GM13977 (cell line): Measurements from ENCODE around the gene MAGI2.

Source experiments
- DNase-seq: peaks from one replicate; pipeline ENCODE4 v3.0.0; 2012; ENCODE audit warnings: low spot score
- in situ Hi-C: fragments of 300-500 bp; cut with MboI; formaldehyde crosslinking; loops from one replicate; pipeline ENCODE4 v1.12.0; 2022; ENCODE audit warnings: low sequenced_read_pairs, low pct_unique_long_range_greater_than_20kb, mixed read lengths, inconsistent platforms; ENCODE audit not compliant: unreplicated experiment
- TF ChIP-seq, protein P1 (sequence below): IDR thresholded peaks from 2 replicates; pipeline ENCODE4 v1.5.1; 2012; ENCODE audit warnings: mild to moderate bottlenecking, control low read depth; ENCODE audit not compliant: insufficient read depth; ENCODE audit errors: extremely low read depth, missing control alignments

Gene MAGI2

DNA sequence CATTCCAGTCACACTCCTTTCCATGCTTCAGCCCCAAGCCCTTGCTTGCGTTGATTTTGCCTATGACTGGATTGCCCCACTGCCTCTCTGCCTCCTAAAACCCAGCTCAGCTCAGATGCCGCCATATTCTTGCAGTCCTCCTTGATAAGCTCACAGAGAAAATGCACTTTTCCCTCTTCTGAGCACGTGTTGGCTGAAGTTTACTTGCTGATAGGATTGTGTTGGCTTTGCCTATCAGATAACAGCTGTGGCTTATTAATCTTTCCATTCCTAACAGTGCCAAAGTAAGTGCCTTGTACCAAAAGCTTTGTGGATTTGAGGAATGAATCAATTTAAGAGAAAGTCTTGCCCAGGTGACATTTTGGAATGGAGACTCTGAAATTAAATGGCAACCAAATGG lies 1405.7 kb downstream of the MAGI2 start:
- TF ChIP-seq, protein P1, sequence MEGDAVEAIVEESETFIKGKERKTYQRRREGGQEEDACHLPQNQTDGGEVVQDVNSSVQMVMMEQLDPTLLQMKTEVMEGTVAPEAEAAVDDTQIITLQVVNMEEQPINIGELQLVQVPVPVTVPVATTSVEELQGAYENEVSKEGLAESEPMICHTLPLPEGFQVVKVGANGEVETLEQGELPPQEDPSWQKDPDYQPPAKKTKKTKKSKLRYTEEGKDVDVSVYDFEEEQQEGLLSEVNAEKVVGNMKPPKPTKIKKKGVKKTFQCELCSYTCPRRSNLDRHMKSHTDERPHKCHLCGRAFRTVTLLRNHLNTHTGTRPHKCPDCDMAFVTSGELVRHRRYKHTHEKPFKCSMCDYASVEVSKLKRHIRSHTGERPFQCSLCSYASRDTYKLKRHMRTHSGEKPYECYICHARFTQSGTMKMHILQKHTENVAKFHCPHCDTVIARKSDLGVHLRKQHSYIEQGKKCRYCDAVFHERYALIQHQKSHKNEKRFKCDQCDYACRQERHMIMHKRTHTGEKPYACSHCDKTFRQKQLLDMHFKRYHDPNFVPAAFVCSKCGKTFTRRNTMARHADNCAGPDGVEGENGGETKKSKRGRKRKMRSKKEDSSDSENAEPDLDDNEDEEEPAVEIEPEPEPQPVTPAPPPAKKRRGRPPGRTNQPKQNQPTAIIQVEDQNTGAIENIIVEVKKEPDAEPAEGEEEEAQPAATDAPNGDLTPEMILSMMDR: no peak
- in situ Hi-C loops: loop anchor here (25.0 kb wide), 1 partner anchor 385 kb away; no protein-coding TSS in a partner anchor

DNA sequence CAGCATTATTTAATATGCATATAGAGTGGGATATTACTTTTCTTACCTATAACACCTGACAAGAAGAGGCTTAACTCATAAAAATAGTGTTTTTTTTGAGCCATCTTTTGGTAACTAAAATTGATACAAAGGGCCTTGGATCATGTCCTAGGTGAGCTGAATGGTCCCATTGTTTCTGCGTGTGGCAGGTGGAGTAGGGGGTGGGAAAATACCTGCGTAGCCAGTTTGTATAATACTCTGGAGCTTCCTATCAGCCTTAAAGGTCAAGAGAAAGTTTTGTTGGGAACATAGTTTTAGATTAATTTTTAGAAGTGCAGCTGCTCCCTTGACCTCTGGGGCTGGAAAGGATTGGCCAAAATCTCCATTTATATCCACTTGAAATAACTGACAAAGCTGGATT lies 1410.3 kb downstream of the MAGI2 start:
- no peak for DNase-seq
- TF ChIP-seq, protein P1: no peak
- in situ Hi-C loops: loop anchor here (25.0 kb wide), 1 partner anchor 381 kb away; no protein-coding TSS in a partner anchor

More for the DNA sequence above, 1405.7 kb downstream of the MAGI2 start:
- no peak for DNase-seq

DNA sequence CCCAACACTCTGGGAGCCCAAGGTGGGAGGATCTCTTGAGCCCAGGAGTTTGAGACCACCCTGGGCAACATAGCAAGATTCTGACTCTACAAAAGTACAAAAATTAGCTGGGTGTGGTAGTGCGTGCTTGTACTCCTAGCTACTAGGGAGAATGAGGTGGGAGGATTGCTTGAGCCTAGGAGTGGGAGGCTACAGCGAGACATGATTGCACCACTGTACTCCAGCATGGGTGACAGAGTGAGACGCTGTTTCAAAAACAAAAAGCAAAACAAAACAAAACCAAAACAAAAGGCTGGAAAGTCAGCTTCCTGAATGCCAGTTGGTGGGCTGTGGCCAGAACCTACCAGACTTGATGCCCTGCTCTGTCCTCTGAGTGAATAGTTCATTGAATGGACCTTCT lies 1412.0 kb downstream of the MAGI2 start:
- in situ Hi-C loops: loop anchor here (25.0 kb wide), 1 partner anchor 379 kb away; no protein-coding TSS in a partner anchor
- TF ChIP-seq, protein P1: no peak
- DNase-seq: no peak

DNA sequence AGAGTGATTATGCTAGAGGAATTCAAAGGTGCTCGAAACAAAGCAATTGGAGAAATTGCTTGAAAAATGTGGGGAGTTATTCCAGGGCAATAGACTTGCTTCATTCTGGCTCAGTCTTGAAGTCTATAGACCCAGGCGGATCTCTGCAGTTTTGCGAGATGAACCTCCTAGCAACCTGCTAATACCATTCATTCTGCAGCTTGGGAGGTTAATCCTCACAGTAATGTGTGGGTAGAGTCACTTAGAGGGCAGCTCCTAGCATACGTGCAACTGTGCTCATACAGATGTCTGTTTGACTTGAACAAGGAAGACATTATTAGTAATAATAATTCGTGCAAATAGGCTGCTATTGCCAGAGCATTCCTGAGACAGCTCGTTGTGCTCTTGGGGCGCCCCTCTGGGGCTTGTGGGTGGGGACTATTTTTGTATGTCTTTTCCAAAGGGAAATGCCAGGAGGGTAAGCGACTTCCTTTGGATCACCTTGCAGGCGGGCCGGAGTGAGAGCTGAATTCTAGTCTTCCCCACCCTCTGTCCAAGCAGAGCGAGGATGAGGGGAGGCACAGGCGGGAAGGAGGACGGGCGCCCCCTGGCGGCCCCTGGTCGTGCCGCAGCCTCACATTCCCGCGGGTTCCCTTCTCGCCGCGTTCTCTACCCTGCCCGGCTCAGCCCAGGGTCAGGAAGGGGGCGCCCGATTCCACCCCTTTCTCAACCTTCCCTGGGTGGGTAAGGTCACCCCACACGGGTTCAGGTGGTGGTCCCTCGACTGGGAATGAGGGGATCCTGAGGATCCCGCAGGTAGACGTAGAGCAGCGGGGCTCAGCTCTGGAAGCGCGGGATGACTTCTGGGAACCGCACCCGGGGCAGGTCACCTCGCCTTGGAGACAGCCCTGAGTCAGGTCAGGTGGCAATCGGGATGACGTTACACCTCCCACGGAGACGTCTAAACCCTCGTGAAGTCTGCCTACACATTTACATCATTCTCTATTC lies 1413.4 kb downstream of the MAGI2 start:
- in situ Hi-C loops: loop anchor here (25.0 kb wide), 1 partner anchor 378 kb away; no protein-coding TSS in a partner anchor
- TF ChIP-seq, protein P1: peak; percentile 92
- DNase-seq: peak; percentile 72

DNA sequence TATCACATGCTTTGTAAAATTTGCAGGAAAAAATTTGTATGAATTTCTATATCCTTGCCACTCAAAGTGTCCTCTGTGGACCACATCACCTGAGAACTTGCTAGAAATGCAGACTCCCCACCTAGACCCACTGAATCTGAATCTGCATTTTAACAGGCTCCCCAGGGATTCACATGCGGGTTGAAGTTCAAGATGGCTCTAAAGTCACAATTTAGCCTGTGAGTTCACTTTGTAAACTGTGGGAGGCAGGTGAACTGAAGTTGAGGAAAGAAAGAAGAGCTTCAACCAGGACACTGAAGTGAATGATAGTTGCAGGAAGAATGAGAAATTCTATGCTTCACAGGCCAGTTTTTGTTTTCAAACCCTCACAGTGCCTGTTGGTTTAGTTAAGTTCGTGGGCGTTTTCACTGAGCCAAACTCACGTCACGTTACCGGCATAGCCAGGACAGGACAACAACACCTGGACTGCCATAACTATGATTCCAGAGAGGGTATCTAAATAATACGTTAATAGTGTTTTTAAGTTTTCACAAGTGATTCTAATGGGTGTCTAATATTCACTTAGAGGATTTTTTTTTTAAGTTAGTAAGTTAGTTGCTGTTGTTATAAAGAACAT lies 1414.9 kb downstream of the MAGI2 start:
- in situ Hi-C loops: loop anchor here (25.0 kb wide), 1 partner anchor 376 kb away; no protein-coding TSS in a partner anchor
- TF ChIP-seq, protein P1: no peak
- no peak for DNase-seq

DNA sequence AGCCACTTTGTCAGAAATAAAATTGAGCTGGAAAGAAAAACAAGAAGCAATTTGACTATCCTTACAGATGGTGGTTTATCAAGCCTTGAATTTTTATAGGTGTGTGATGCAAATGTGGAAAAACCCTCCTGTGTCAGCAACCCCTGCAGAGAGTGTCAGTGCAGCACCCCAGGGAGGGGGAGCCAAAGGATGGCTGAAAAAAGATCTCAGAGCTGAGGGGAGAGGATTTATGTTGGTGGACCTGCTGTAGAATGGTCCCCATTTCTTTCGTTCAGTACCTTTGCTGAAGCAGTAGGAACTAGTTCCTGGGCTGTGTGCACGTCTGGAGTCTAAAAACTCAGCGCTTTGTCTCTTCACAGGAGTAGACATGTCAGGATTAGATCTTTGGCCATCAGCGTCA lies 1415.9 kb downstream of the MAGI2 start:
- no peak for DNase-seq
- TF ChIP-seq, protein P1: no peak

More for the DNA sequence above, 1415.9 kb downstream of the MAGI2 start:
- in situ Hi-C loops: loop anchor here (25.0 kb wide), 1 partner anchor 375 kb away; no protein-coding TSS in a partner anchor
